SK-MEL-5 (cell line): Measurements from ENCODE around the gene CDC14B. TPM values are rescaled to one million over a fixed set of nuclear protein-coding genes. Genes with fewer than 3 reads are reported as not detected.

Experiments used
- total RNA-seq: library from RNA; depleted of rRNA; stranded (reverse); fragments of >200 nt; shearing (Covaris generic); gene quantifications from 2 replicates; pipeline ENCODE4 v1.2.3, GENCODE V29; 2014; rRNA removed

The CDC14B gene
- total RNA-seq, 1 experiment from 2014 or later = 12.1 TPM

Other genes with a start within 250 kb of the CDC14B start
- gene SLC35D2, start 236.1 kb downstream of the CDC14B start, total RNA-seq = 48.7 and 54.5 TPM in 2 replicates
- gene ZNF367, start 201.5 kb downstream of the CDC14B start, total RNA-seq = 9.9 and 11.4 TPM in 2 replicates
- gene HABP4, start 169.7 kb downstream of the CDC14B start, total RNA-seq = 12.1 and 12.7 TPM in 2 replicates
- gene PRXL2C, start 35.5 kb upstream of the CDC14B start, total RNA-seq = 17.6 and 22.1 TPM in 2 replicates
- 9.5 and 11.3 TPM in 2 replicates for gene ZNF510, start 158.2 kb upstream of the CDC14B start, total RNA-seq
- 4.4 and 4.8 TPM in 2 replicates for gene ZNF782, start 234.7 kb upstream of the CDC14B start, total RNA-seq